ENCODE data around the gene PPOX. TPM values are rescaled to one million over a fixed set of nuclear protein-coding genes. Genes with fewer than 3 reads are reported as not detected.

Gene PPOX
- total RNA-seq, 1 donor from 2014 or later, result 49.7 TPM

DNA sequence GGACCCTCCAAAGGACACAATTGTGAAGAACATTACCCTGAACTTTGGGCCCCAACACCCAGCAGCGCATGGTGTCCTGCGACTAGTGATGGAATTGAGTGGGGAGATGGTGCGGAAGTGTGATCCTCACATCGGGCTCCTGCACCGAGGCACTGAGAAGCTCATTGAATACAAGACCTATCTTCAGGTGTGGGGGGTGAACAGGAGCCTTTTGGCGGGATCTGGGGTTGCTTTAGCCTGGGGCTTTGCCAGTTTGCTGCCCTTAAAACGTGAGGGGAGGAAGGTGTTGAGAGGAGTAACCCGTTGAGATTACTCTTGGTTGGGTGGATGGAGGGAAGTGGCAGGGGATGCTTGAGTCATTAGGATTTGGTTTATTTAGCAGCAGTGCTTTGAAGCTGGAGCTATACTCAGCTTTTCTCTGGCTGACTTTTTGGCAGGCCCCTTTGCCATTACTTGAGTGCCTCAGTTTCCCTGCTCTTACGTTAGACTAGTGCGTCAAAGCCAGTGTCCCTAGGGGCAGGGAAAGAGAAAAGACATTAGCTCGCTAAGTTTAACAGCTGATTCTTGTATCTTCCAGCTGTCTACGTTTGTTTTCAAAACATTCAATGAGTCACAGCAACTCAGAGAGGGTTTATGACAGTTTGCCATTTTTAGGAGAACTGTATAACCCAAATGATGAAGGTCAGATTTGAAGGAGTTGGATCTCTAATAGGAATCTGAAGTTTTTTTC lies 40.4 kb downstream of the PPOX start:
- Mint-ChIP-seq H3K27me3 (ENCODE audit: low read depth) (no peaks in the 10 kb centered on the region), H3K4me1 (peaks cover 15% of the 10 kb centered on the region), H3K27ac (no peak overlapping the region), H3K9me3 (no peaks in the 10 kb centered on the region), H3K36me3 (peaks cover 35% of the 10 kb centered on the region), H3K4me3 (no peak overlapping the region)
- TF ChIP-seq, protein P1, sequence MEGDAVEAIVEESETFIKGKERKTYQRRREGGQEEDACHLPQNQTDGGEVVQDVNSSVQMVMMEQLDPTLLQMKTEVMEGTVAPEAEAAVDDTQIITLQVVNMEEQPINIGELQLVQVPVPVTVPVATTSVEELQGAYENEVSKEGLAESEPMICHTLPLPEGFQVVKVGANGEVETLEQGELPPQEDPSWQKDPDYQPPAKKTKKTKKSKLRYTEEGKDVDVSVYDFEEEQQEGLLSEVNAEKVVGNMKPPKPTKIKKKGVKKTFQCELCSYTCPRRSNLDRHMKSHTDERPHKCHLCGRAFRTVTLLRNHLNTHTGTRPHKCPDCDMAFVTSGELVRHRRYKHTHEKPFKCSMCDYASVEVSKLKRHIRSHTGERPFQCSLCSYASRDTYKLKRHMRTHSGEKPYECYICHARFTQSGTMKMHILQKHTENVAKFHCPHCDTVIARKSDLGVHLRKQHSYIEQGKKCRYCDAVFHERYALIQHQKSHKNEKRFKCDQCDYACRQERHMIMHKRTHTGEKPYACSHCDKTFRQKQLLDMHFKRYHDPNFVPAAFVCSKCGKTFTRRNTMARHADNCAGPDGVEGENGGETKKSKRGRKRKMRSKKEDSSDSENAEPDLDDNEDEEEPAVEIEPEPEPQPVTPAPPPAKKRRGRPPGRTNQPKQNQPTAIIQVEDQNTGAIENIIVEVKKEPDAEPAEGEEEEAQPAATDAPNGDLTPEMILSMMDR (IDR thresholded peaks at IDR 0.05; ENCODE audit: unreplicated experiment), result no peak
- DNase-seq (ENCODE audit: low spot score in 2 of 2, unreplicated experiment in 2 of 2), result no peak

DNA sequence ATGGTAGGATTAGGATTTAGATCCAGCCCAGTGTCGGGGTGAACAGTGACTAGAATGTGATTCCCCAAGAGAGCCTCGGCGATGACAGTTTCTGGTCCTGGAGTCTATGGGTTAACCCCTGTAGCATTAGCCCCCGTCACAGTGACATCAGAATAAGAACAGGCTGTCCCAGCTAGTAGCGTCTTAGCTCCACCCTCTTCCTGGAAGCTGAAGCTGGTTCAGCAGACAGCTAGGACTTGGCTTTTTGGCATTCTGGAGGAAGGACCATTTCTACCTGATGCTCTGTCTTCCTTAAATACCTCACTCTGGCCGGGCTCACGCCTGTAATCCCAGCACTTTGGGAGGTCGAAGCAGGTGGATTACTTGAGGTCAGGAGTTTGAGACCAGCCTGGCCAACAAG lies 40.9 kb downstream of the PPOX start:
- TF ChIP-seq, protein P1 (IDR thresholded peaks at IDR 0.05; ENCODE audit: unreplicated experiment), result no peak
- H3K4me1 Mint-ChIP-seq, result peaks cover 12% of the 10 kb centered on the region
- no peak overlapping the region for H3K27ac Mint-ChIP-seq
- no peak for DNase-seq (ENCODE audit: low spot score in 2 of 2, unreplicated experiment in 2 of 2)
- no peaks in the 10 kb centered on the region for H3K27me3 Mint-ChIP-seq (ENCODE audit: low read depth)
- H3K4me3 Mint-ChIP-seq, result no peak overlapping the region
- peaks cover 40% of the 10 kb centered on the region for H3K36me3 Mint-ChIP-seq
- no peaks in the 10 kb centered on the region for H3K9me3 Mint-ChIP-seq

DNA sequence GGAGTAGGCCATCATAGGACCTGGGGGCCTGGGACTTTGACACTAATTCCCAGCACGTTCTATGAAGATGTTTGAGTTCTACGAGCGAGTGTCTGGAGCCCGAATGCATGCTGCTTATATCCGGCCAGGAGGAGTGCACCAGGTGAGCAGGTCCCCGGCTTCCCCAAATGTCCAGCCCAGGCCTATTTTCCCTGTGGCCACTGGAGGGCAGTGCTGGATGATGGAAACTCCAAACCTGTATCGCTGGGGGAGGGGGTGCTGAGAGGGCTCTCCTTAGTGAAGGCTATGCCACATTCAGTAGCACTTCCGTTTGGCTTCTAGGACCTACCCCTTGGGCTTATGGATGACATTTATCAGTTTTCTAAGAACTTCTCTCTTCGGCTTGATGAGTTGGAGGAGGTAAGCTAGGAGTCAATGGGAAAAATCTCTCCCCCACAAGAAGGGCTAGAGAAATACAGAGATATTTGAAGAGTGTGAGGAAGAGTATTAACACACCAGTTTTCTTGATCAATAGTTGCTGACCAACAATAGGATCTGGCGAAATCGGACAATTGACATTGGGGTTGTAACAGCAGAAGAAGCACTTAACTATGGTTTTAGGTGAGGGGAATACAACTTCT lies 43.7 kb downstream of the PPOX start:
- Mint-ChIP-seq H3K9me3 (no peaks in the 10 kb centered on the region), H3K4me3 (no peak overlapping the region), H3K27ac (no peak overlapping the region), H3K27me3 (ENCODE audit: low read depth) (no peaks in the 10 kb centered on the region), H3K4me1 (peaks cover 3% of the 10 kb centered on the region), H3K36me3 (peaks cover 46% of the 10 kb centered on the region)
- peak; percentile 62 to 78 for DNase-seq (ENCODE audit: low spot score in 2 of 2, unreplicated experiment in 2 of 2)
- TF ChIP-seq, protein P1 (IDR thresholded peaks at IDR 0.05; ENCODE audit: unreplicated experiment), result peak; percentile 81

DNA sequence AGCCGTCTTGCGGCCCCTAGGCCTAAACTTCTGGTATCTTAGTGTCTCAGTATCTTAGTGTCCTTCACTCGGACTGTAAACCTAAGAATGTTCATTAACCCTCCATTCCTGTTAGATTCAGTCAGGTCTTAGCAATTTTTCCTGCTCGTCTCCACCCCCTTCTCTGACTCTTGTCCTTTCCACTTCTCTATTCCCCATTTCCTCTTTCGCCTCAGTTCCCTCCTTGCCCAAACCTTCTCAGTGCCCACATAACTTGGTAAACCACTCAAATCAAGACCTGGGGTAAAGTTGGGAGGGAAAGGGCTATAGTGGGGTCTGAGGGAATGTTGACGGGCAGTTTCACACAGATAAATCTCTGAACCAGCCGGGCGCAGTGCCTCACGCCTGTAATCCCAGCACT lies 48.1 kb downstream of the PPOX start:
- H3K4me3 Mint-ChIP-seq, result no peak overlapping the region
- no peak for DNase-seq (ENCODE audit: low spot score in 2 of 2, unreplicated experiment in 2 of 2)
- H3K36me3 Mint-ChIP-seq, result peaks cover 36% of the 10 kb centered on the region
- TF ChIP-seq, protein P1 (IDR thresholded peaks at IDR 0.05; ENCODE audit: unreplicated experiment), result no peak
- no peaks in the 10 kb centered on the region for H3K27me3 Mint-ChIP-seq (ENCODE audit: low read depth)
- no peaks in the 10 kb centered on the region for H3K4me1 Mint-ChIP-seq
- no peak overlapping the region for H3K27ac Mint-ChIP-seq
- H3K9me3 Mint-ChIP-seq, result no peaks in the 10 kb centered on the region

DNA sequence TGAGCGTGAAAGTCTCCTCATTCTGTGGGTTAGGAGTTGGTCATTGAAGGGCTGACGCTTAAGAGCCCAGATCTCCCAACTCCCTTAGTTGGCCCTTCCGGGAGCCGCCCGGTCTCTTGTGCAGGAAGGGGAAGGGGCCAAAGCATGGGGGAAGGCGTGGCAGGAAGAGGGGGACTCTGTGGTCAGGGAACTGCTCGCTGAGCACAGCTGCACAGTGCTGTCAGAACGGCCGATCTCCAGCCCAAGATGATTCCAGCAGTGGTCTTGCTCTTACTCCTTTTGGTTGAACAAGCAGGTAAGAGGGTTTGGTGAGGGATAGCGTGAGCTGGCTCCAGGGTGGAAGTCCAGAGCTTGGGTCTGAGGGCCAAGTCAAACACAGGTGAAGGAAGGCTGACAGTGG lies 48.9 kb downstream of the PPOX start, which contains the start of gene FCER1G:
Gene FCER1G, plus strand, starts transcription at position 220 of the 400 bp plus-strand sequence. Its CDS starts 27 bp downstream, at position 247.
- no peaks in the 10 kb centered on the region for H3K9me3 Mint-ChIP-seq
- no peaks in the 10 kb centered on the region for H3K27me3 Mint-ChIP-seq (ENCODE audit: low read depth)
- no peak within 1 kb of the TSS for H3K27ac Mint-ChIP-seq
- no peaks in the 10 kb centered on the region for H3K4me1 Mint-ChIP-seq
- DNase-seq (ENCODE audit: low spot score in 2 of 2, unreplicated experiment in 2 of 2), result no peak
- peaks cover 30% of the 10 kb centered on the region for H3K36me3 Mint-ChIP-seq
- TF ChIP-seq, protein P1 (IDR thresholded peaks at IDR 0.05; ENCODE audit: unreplicated experiment), result no peak
- H3K4me3 Mint-ChIP-seq, result no peak within 1 kb of the TSS
